ENCODE measurements around the gene LPP.

DNA sequence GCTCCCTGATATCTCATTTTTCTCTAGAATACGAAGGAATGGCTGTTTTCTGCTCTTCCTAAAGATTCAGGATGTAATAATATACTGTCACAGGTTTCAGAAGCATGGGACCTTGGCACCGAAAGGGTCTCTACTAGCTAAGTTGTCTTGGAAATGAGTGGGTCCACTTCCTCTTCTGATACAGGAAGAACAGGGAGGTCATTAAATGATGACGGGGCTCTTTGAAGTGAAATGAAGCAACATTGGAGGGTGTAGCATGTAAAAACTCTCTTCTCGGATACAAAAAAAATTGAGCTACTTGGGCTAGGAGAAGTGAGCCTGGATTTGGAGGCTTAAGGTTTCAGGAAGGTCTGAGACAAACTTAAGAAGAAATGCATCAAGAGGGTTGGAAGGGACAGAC, 668.0 kb downstream of the LPP start:
- TF ChIP-seq, protein P1, sequence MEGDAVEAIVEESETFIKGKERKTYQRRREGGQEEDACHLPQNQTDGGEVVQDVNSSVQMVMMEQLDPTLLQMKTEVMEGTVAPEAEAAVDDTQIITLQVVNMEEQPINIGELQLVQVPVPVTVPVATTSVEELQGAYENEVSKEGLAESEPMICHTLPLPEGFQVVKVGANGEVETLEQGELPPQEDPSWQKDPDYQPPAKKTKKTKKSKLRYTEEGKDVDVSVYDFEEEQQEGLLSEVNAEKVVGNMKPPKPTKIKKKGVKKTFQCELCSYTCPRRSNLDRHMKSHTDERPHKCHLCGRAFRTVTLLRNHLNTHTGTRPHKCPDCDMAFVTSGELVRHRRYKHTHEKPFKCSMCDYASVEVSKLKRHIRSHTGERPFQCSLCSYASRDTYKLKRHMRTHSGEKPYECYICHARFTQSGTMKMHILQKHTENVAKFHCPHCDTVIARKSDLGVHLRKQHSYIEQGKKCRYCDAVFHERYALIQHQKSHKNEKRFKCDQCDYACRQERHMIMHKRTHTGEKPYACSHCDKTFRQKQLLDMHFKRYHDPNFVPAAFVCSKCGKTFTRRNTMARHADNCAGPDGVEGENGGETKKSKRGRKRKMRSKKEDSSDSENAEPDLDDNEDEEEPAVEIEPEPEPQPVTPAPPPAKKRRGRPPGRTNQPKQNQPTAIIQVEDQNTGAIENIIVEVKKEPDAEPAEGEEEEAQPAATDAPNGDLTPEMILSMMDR (IDR thresholded peaks at IDR 0.05; ENCODE audit: low read depth, low read length, poor library complexity, severe bottlenecking), result no peak
- TF ChIP-seq EZH2phosphoT487 (IDR thresholded peaks at IDR 0.05; ENCODE audit: borderline replicate concordance, low read length), result no peak
